Measurements from ENCODE around the gene SUSD4.

DNA sequence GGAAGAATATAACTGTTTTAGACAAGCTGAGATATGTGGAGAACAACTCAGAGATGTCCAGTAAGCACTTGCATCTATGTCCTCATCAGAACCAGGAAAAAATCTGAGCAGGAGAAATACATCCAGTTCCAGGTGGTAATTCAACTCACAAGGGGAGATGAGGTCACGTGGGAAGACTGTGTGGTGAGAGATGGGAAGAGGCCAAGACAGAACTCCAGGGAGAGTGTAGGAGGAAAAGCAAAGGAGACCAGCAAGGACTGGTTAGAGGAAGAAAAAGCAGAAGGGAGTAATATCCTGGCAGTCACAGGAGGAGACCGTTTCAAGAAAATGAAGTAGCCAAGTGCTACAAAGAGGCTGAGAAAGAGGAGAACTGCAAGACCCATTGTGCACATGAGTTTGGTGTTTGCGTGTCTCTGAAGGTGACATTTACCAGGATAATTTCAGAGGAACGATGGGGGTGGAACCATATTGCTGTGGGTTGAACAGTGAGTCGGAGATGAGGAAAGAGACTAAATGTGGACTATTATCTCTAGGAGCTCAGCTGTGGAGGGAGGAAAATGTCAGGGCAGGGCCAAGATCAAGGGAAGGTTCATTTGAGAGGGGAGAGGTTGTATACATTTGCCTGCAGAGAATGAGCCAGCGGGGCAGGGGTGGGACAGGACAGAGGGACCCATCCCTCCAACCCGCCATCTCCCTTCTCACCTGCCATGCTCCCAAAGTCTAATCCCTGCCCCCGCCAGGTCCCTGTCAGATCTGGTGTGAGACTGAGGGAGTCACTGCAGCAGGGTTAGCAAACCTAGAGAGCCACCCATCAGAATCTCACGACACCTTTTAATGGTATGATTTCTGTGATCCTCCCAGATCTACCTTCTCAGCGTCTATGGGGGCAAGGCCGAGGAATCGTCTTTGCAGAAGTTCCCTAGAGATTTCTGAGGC, 24.9 kb downstream of the SUSD4 start:
- TF ChIP-seq EP300 (IDR thresholded peaks at IDR 0.05) (no peak), POLR2A (IDR thresholded peaks at IDR 0.05) (no peak), POLR2AphosphoS5 (IDR thresholded peaks at IDR 0.05) (no peak)
- TF ChIP-seq, protein P1, sequence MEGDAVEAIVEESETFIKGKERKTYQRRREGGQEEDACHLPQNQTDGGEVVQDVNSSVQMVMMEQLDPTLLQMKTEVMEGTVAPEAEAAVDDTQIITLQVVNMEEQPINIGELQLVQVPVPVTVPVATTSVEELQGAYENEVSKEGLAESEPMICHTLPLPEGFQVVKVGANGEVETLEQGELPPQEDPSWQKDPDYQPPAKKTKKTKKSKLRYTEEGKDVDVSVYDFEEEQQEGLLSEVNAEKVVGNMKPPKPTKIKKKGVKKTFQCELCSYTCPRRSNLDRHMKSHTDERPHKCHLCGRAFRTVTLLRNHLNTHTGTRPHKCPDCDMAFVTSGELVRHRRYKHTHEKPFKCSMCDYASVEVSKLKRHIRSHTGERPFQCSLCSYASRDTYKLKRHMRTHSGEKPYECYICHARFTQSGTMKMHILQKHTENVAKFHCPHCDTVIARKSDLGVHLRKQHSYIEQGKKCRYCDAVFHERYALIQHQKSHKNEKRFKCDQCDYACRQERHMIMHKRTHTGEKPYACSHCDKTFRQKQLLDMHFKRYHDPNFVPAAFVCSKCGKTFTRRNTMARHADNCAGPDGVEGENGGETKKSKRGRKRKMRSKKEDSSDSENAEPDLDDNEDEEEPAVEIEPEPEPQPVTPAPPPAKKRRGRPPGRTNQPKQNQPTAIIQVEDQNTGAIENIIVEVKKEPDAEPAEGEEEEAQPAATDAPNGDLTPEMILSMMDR (IDR thresholded peaks at IDR 0.05), result no peak

Data from upper lobe of left lung (tissue), 4 donors.